ENCODE data around the gene LKAAEAR1.
"Not testable (repeated sequence)": the region's sequence is repeated elsewhere in the genome, so short reads cannot be mapped to it uniquely, and the experiment has no call there.

The LKAAEAR1 gene

GRCh38 chr20:64098471-64099013 lies 14.3 kb upstream of the LKAAEAR1 start:
- DNase-seq: peak in 1 of 3 donors; percentile 9

GRCh38 chr20:64096535-64096934 lies 12.3 kb upstream of the LKAAEAR1 start:
- DNase-seq: no peak

- no peak for DNase-seq
These were observed 11.7 kb upstream of the LKAAEAR1 start for GRCh38 chr20:64095927-64096326.

- DNase-seq: no peak
These were observed 11.3 kb upstream of the LKAAEAR1 start for GRCh38 chr20:64095455-64095854.

DNA sequence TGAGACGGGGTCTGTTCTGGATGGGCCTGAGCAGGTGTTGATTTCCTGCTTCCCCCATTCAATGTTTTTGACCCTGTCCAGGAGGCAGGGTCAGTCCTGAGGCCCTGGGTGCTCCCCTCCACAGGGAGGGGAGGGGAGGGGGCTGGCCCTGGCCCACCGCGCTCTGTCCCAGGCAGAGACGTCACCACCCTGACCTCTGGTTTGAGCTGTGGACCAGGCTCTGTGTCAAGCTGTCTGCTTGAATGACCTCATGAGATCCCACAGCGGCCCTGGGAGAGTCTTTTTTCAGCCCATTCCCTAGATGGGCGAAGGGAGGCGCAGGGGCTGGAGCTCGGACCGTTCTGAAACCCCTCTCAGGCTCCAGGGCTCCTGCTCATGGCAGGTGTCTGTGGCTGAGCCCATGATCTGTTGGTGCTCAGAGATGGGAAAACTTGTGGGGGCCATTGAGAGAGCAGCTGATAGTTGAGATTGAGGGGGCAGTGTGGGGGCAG lies 8.9 kb upstream of the LKAAEAR1 start:
- DNase-seq: no peak

- DNase-seq: no peak
These were observed 8.2 kb upstream of the LKAAEAR1 start for GRCh38 chr20:64092258-64093012.

- DNase-seq: no peak
These were observed 7.6 kb upstream of the LKAAEAR1 start for GRCh38 chr20:64091770-64092169.

DNA sequence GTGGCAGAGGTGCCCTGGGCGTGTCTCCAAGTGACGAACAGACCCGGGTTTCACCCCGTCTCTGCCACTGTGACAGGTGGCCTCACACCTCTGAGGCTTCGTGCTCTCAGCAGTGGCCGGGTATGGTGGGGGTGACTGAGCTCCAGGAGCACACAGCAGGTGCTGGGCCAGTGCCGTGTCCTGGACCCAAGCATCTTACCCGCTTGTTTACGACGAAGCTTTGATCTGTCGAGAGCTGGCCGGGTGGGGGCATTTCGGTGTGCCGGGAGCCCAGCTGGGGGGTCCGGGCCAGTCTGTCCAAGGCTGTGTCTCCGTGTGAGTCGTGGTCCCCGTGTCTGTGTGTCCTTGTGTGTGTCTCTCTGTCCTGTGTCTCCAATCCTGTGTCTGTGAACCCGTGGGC lies 7.1 kb upstream of the LKAAEAR1 start:
- no peak for DNase-seq

DNA sequence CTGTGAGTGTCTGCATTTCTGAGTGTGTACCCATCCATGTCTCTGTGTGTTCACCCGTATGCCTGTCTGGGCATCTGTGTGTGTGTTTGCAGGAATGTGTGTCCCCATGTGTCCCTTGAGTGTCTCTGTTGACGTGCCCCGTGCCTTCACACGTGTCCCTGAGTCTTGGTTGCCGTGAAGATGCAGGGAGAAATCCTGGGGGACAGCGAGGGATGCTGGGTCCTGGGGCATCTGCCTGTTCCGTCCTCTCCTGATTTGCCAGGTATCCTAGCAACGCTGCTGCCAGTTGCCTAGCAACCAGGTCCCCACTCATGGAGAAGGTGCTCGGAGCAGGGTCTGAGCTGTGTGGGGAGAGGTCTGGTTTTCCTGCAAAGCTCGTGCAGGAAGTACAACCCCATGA lies 6.0 kb upstream of the LKAAEAR1 start:
- DNase-seq: no peak

DNA sequence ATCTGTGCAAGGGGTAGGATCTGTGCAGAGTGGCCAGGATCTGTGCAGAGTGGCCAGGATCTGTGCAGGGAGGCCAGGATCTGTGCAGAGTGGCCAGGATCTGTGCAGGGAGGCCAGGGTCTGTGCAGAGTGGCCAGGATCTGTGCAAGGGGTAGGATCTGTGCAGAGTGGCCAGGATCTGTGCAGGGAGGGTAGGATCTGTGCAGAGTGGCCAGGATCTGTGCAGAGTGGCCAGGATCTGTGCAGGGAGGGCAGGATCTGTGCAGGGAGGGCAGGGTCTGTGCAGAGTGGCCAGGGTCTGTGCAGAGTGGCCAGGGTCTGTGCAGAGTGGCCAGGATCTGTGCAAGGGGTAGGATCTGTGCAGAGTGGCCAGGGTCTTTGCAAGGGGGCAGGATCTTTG lies 4.4 kb upstream of the LKAAEAR1 start:
- DNase-seq: not testable (repeated sequence)

DNA sequence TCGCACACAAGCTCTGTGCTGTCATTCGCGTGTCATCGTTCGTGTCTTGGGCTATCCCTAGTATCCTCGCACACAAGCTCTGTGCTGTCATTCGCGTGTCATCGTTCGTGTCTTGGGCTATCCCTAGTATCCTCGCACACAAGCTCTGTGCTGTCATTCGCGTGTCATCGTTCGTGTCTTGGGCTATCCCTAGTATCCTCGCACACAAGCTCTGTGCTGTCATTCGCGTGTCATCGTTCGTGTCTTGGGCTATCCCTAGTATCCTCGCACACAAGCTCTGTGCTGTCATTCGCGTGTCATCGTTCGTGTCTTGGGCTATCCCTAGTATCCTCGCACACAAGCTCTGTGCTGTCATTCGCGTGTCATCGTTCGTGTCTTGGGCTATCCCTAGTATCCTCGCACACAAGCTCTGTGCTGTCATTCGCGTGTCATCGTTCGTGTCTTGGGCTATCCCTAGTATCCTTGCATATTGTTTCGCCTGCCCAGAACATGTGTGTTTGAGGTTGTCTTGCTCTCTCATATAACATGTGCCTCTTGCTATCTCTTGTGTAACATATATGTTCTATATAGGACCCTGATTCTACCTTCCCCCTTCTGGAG lies 3.1 kb upstream of the LKAAEAR1 start:
- not testable (repeated sequence) for DNase-seq

GRCh38 chr20:64086801-64087200 lies 2.6 kb upstream of the LKAAEAR1 start:
- no peak for DNase-seq

DNA sequence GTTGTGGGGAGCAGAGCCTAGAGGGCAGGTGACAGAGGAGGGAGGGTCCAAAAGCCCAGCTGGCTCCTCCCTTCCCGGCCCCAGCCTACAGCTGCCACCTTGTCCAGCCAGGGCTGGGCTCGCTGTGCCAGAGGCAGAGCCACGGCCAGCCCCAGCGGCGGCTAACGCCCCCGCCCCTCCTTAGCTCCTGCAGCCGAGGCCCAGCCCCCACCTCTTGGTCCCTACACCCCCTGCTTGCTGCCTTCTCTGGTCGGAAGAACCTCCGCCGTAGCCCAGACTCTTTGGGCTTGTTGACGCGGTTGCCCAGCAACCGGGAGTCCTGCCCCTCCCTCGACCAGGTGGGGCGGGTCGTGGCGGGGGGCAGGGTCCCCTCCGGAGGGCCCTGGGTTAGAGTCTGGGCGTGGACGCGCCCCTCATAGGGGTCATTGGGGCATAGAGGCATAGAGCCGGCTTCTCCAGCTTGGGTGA lies 521 bp upstream of the LKAAEAR1 start:
- no peak for DNase-seq

GRCh38 chr20:64083378-64083803 lies 807 bp downstream of the LKAAEAR1 start:
- peak; percentile 74 to 91 (median 82) for DNase-seq

- peak; percentile 44 to 60 (median 60) for DNase-seq
These were observed 1.3 kb downstream of the LKAAEAR1 start for GRCh38 chr20:64082820-64083377.

- peak; percentile 41 to 61 (median 58) for DNase-seq
These were observed 2.0 kb downstream of the LKAAEAR1 start for GRCh38 chr20:64082126-64082731.

GRCh38 chr20:64081624-64081964 lies 2.6 kb downstream of the LKAAEAR1 start:
- no peak for DNase-seq

GRCh38 chr20:64080813-64081623 lies 3.2 kb downstream of the LKAAEAR1 start:
- DNase-seq: no peak

- peak; percentile 44 to 57 (median 45) for DNase-seq
These were observed 4.0 kb downstream of the LKAAEAR1 start, which contains the start of gene OPRL1 for GRCh38 chr20:64080013-64080812. Gene OPRL1, plus strand, starts transcription at chr20:64080082. Its CDS starts 12,639 bp downstream, at chr20:64092721.

- peak; percentile 89 to 96 (median 95) for DNase-seq
These were observed 4.8 kb downstream of the LKAAEAR1 start, which contains the start of gene RGS19 for GRCh38 chr20:64079273-64080012. Gene RGS19, minus strand, starts transcription at chr20:64079518. Its CDS starts 2,632 bp downstream, at chr20:64076886.

GRCh38 chr20:64078934-64079272 lies 5.3 kb downstream of the LKAAEAR1 start:
- DNase-seq: no peak

Data from suppressor macrophage treated with lipopolysaccharide for 1 hour (primary cell).